Nephron progenitor cell (in vitro differentiated cells): Measurements from ENCODE around the gene SORCS2.

ENCODE experiments used
- DNase-seq: peaks from one replicate; pipeline ENCODE4 v3.0.0; 2021
- H3K27ac Mint-ChIP-seq: 2 replicates; pipeline ENCODE4 v1.8.0; 2021; ENCODE audit warnings: mild to moderate bottlenecking, moderate library complexity, mixed read lengths
- H3K27me3 Mint-ChIP-seq: 2 replicates; pipeline ENCODE4 v1.8.0; 2021; ENCODE audit warnings: mild to moderate bottlenecking, low read depth, mixed read lengths; ENCODE audit not compliant: poor library complexity
- H3K36me3 Mint-ChIP-seq: 2 replicates; pipeline ENCODE4 v1.8.0; 2021; ENCODE audit warnings: low read depth, mixed read lengths
- H3K4me1 Mint-ChIP-seq: 2 replicates; pipeline ENCODE4 v1.8.0; 2021; ENCODE audit warnings: mixed read lengths
- H3K4me3 Mint-ChIP-seq: 2 replicates; pipeline ENCODE4 v1.8.0; 2021; ENCODE audit warnings: mild to moderate bottlenecking, moderate library complexity, mixed read lengths
- H3K9me3 Mint-ChIP-seq: 2 replicates; pipeline ENCODE4 v1.8.0; 2021; ENCODE audit warnings: mild to moderate bottlenecking, moderate library complexity, mixed read lengths
- TF ChIP-seq, protein P1 (sequence below): fragments of 200-600 bp; sonication (generic); IDR thresholded peaks from 2 replicates; pipeline ENCODE4 v1.5.0; 2021; ENCODE audit warnings: antibody characterized with exemption

SORCS2 gene

DNA sequence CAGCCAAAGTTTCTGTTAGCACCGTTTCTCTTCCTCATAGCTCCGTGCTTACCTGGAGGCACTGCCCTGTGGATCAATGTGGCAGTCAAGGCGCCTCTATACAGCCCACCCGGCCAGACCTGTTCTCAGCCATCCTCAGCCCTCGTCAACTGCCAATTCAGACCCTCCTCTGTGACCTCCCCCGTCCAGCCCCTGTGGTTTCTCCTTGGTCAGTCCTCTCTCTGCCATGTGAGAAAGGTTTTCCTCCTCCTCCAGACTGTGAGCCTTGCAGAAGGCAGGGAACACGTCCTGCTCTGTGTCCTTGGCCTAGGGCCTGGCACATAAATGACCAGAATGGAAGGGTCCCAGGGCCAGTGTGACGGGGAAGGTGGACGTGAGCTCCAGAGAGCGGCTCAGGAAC, 417.0 kb downstream of the SORCS2 start:
- H3K9me3 Mint-ChIP-seq: peaks cover 10% of the 10 kb centered on the region
- TF ChIP-seq, protein P1, sequence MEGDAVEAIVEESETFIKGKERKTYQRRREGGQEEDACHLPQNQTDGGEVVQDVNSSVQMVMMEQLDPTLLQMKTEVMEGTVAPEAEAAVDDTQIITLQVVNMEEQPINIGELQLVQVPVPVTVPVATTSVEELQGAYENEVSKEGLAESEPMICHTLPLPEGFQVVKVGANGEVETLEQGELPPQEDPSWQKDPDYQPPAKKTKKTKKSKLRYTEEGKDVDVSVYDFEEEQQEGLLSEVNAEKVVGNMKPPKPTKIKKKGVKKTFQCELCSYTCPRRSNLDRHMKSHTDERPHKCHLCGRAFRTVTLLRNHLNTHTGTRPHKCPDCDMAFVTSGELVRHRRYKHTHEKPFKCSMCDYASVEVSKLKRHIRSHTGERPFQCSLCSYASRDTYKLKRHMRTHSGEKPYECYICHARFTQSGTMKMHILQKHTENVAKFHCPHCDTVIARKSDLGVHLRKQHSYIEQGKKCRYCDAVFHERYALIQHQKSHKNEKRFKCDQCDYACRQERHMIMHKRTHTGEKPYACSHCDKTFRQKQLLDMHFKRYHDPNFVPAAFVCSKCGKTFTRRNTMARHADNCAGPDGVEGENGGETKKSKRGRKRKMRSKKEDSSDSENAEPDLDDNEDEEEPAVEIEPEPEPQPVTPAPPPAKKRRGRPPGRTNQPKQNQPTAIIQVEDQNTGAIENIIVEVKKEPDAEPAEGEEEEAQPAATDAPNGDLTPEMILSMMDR: no peak
- no peak for DNase-seq
- H3K27ac Mint-ChIP-seq: no peak overlapping the region
- H3K27me3 Mint-ChIP-seq: peaks cover 15% of the 10 kb centered on the region
- H3K4me1 Mint-ChIP-seq: peaks cover 32% of the 10 kb centered on the region
- H3K36me3 Mint-ChIP-seq: no peaks in the 10 kb centered on the region
- no peak overlapping the region for H3K4me3 Mint-ChIP-seq

DNA sequence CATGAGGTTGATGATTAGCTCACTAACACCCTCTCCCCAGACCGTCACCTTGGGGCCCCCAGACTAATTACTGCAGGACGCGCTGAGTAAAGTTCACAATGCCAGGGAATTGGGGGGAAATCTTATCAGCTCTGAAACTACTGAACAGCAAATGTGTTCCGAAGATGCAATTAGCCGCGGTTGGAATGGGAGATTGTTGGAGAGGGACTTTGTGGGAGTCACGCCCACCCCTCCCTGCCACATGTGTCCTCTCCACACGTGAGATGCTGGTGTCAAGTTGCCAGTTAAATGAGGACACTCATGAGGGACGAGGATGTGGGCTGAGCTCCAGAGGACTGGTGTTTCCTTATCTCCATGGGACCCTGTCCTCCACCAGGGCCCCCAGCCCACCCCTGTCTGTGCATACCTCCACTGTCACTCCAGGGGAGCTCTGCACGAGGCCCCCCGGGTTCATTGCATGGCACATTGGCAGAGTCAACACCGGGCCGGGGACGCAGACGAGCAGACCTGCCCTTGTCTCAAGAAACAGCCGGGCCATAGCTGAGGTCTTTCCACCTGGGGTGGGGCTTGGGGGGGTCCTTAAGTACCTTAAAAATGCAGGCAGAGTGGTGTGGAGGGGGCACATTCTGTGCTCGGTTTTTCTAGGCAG, 417.8 kb downstream of the SORCS2 start:
- Mint-ChIP-seq H3K36me3 (no peaks in the 10 kb centered on the region), H3K9me3 (peaks cover 2% of the 10 kb centered on the region), H3K27ac (no peak overlapping the region), H3K4me1 (peaks cover 32% of the 10 kb centered on the region), H3K27me3 (peaks cover 10% of the 10 kb centered on the region), H3K4me3 (no peak overlapping the region)
- TF ChIP-seq, protein P1: no peak
- DNase-seq: no peak

DNA sequence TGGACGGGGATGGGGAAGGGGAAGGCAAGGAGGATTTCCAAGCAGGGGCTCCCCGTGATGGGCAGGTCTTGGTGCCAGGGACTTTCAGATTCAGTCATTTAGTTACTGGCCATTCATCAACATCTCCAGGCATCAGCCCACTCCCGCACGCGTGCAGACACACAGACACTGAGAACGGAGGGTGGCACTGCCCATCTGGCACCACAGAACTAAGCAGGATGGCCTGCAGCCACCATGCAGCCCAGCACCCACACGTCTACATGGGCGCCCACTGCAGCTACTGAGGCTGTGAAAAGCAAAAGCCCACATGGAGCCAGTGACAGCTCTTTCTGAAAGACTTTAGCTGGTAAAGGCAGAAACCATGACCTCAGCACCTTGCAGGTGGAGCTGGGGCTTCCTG, 418.5 kb downstream of the SORCS2 start:
- Mint-ChIP-seq H3K27ac (no peak overlapping the region), H3K4me1 (peaks cover 32% of the 10 kb centered on the region), H3K4me3 (no peak overlapping the region), H3K27me3 (peaks cover 9% of the 10 kb centered on the region), H3K9me3 (no peaks in the 10 kb centered on the region), H3K36me3 (no peaks in the 10 kb centered on the region)
- TF ChIP-seq, protein P1: no peak
- DNase-seq: no peak

DNA sequence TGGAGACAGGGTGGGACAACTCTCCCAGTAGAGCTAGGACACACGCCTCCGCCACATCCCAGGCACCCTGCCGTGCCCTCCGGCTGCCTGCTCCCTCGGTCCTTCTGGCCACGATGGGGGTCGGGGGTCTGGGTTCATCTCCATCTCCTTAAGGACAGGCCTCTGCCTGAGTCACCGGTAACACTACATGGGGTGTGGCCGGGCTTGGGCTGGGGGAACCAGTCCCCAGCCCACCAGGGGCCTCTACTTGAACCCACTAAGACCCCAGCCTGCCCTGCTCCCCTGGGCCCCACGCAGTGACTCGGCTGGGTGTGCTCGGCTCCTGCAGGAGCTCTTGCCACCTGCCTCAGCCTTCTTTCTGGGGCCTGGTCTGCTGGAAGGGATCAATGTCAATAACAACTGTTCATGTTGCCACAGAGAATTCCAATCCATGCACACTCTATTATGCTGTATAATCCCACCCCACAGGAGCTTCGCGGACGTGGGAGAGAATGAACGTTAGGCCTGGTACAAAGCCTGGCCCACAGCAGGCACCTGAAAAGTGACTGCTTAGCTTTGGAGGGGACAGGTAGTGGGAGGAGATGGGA, 420.1 kb downstream of the SORCS2 start:
- Mint-ChIP-seq H3K36me3 (no peaks in the 10 kb centered on the region), H3K27me3 (peaks cover 6% of the 10 kb centered on the region), H3K27ac (no peak overlapping the region), H3K9me3 (no peaks in the 10 kb centered on the region), H3K4me1 (peaks cover 32% of the 10 kb centered on the region), H3K4me3 (no peak overlapping the region)
- DNase-seq: no peak
- TF ChIP-seq, protein P1: no peak

DNA sequence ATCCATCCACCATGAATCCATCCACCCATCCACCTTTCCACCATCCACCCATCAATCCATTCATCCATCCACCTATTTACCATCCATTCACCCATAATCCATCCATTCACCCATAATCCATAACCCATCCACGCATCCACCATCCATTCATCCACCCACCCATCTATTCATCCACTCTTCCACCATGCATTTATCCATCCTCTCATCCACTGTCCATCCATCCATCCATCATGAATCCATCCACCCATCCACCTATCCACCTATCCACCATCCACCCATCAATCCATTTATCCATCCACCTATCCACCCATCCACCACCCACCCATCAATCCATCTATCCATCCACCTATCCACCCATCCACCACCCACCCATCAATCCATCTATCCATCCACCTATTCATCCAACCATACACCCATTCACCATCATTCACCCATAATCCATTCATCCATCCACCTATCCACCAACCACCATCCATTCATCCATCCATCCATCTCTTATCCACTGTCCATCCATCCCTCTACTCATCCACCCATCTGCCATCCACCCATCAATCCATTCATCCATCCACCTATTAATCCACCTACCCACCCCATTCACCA, 422.1 kb downstream of the SORCS2 start:
- no peak overlapping the region for H3K4me3 Mint-ChIP-seq
- TF ChIP-seq, protein P1: no peak
- H3K4me1 Mint-ChIP-seq: peaks cover 26% of the 10 kb centered on the region
- H3K27me3 Mint-ChIP-seq: peaks cover 4% of the 10 kb centered on the region
- no peaks in the 10 kb centered on the region for H3K36me3 Mint-ChIP-seq
- no peaks in the 10 kb centered on the region for H3K9me3 Mint-ChIP-seq
- DNase-seq: no peak
- no peak overlapping the region for H3K27ac Mint-ChIP-seq
